ENCODE data around the gene MST1R.

MST1R gene

GRCh38 chr3:49876567-49876966 lies 27.1 kb downstream of the MST1R start:
- no peak for DNase-seq (ENCODE audit: low spot score)

GRCh38 chr3:49873623-49874022 lies 30.1 kb downstream of the MST1R start:
- no peak for DNase-seq (ENCODE audit: low spot score)

GRCh38 chr3:49872801-49873281 lies 30.8 kb downstream of the MST1R start:
- DNase-seq (ENCODE audit: low spot score) = no peak

GRCh38 chr3:49871531-49872153 lies 32.0 kb downstream of the MST1R start:
- no peak for DNase-seq (ENCODE audit: low spot score)

- DNase-seq (ENCODE audit: low spot score) = peak; percentile 27
Measured at GRCh38 chr3:49869525-49870126, 34.0 kb downstream of the MST1R start, which contains the start of gene CAMKV. Gene CAMKV (minus strand): TSS chr3:49869906. CDS start chr3:49862388, 7,518 bp downstream.

GRCh38 chr3:49868862-49869466 lies 34.7 kb downstream of the MST1R start:
- DNase-seq (ENCODE audit: low spot score) = no peak

- peak; percentile 55 for DNase-seq (ENCODE audit: low spot score)
Measured at GRCh38 chr3:49867871-49868321, 35.8 kb downstream of the MST1R start.

GRCh38 chr3:49867400-49867799 lies 36.3 kb downstream of the MST1R start:
- no peak for DNase-seq (ENCODE audit: low spot score)

GRCh38 chr3:49865198-49865784 lies 38.4 kb downstream of the MST1R start:
- DNase-seq (ENCODE audit: low spot score) = no peak

- no peak for DNase-seq (ENCODE audit: low spot score)
Measured at GRCh38 chr3:49864505-49864904, 39.2 kb downstream of the MST1R start.

GRCh38 chr3:49859576-49860305 lies 43.9 kb downstream of the MST1R start:
- no peak for DNase-seq (ENCODE audit: low spot score)

- DNase-seq (ENCODE audit: low spot score) = peak; percentile 99
Measured at GRCh38 chr3:49856181-49857005, 47.3 kb downstream of the MST1R start, which contains the start of gene TRAIP. Gene TRAIP (minus strand): TSS chr3:49856564. CDS start chr3:49856453, 111 bp downstream.

GRCh38 chr3:49855662-49856061 lies 48.0 kb downstream of the MST1R start:
- DNase-seq (ENCODE audit: low spot score) = no peak

GRCh38 chr3:49845694-49846093 lies 58.0 kb downstream of the MST1R start:
- no peak for DNase-seq (ENCODE audit: low spot score)

- DNase-seq (ENCODE audit: low spot score) = no peak
Measured at GRCh38 chr3:49844464-49845183, 59.0 kb downstream of the MST1R start.

- no peak for DNase-seq (ENCODE audit: low spot score)
Measured at GRCh38 chr3:49842843-49843517, 60.7 kb downstream of the MST1R start.

- no peak for DNase-seq (ENCODE audit: low spot score)
Measured at GRCh38 chr3:49841806-49842205, 61.9 kb downstream of the MST1R start.

- DNase-seq (ENCODE audit: low spot score) = no peak
Measured at GRCh38 chr3:49841126-49841696, 62.5 kb downstream of the MST1R start.

- DNase-seq (ENCODE audit: low spot score) = no peak
Measured at GRCh38 chr3:49840388-49840787, 63.3 kb downstream of the MST1R start.
